ENCODE measurements around the gene TNIK.
"Not testable (repeated sequence)": the region's sequence is repeated elsewhere in the genome, so short reads cannot be mapped to it uniquely, and the experiment has no call there.

Gene TNIK

GRCh38 chr3:171468296-171468906 lies 8.2 kb upstream of the TNIK start:
- DNase-seq (ENCODE audit: low read depth) = no peak

GRCh38 chr3:171465763-171466162 lies 5.6 kb upstream of the TNIK start:
- DNase-seq (ENCODE audit: low read depth) = no peak

- no peak for DNase-seq (ENCODE audit: low read depth)
These were observed 4.3 kb upstream of the TNIK start for GRCh38 chr3:171464462-171464861.

DNA sequence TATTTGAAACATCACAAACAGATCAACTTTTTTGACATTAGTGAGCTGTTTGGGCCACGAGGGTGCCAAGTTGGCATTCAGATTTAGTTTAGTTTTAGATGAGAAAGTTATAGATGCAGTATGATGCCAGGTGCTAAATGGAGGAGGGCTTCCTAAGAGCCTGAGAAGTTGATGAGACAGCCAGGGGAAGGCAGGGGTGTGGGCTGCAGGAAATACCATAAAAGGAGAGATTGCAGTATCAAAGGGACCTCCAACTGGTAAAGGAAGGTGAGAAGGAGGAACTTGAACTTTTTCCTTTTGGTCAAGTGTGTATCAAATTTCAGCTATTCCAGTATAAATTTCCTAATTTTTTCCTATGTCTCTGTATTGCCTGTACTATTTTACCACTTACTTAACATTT lies 2.0 kb upstream of the TNIK start:
- DNase-seq (ENCODE audit: low read depth) = no peak

- DNase-seq (ENCODE audit: low read depth) = no peak
These were observed 1.3 kb upstream of the TNIK start for GRCh38 chr3:171461525-171461917.

GRCh38 chr3:171460725-171461524 lies 720 bp upstream of the TNIK start:
- no peak for DNase-seq (ENCODE audit: low read depth)

- no peak for DNase-seq (ENCODE audit: low read depth)
These were observed 866 bp downstream of the TNIK start for GRCh38 chr3:171459137-171459941.

DNA sequence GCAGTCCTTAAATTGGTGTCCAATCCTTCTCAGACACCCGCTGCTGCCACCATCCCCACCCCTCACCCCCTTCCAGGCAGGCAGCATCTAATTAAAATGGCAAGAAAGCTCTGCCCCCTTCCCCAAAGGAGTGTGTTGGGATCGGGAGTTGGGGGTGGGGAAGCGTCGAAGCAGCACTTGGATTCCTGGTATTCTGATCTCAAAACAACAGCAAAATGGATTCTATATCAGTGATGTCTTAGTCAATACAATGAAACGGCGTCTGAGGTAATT lies 1.4 kb downstream of the TNIK start:
- DNase-seq (ENCODE audit: low read depth) = no peak

- DNase-seq (ENCODE audit: low read depth) = no peak
These were observed 1.9 kb downstream of the TNIK start for GRCh38 chr3:171458071-171458863.

- no peak for DNase-seq (ENCODE audit: low read depth)
These were observed 2.6 kb downstream of the TNIK start for GRCh38 chr3:171457607-171458061.

DNA sequence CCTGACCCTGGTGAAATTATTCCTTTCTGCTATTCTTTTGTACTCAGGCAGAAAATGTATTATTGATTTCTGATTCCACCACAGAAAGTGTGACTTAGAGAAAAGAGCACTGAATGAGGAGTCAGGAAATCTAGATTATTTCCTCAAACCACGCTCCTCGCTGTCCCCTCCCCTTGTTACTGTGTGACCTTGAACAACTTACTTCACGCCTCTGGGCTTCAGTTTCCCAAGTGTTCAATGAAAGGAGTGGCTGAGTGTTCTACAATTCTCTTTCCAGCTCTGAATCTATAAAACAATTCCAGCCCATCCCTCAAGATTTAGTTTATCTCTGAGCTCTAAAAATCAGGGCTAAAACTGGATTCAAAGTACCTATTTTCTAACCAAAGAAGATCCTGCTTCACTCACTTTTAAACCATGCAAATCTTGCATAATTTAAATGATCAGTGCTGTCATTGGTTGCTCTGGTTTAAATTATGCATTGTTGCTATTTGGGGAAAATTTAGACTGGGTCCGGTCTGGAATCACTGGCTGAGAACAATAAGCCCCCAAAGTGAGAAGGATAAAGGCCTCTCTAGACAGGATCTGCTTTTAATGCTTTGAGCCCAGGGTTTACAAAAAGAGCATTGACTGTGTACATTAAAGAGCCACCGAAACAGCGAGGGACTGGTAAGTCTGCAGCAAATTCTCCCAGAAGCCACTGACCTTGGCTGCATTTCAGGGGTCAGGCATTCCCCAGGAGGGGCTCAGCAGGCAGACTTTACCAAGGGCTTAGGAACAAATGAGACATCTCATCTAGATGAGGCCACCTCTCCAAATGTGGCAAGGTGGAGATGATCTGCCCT lies 3.2 kb downstream of the TNIK start:
- no peak for DNase-seq (ENCODE audit: low read depth)

DNA sequence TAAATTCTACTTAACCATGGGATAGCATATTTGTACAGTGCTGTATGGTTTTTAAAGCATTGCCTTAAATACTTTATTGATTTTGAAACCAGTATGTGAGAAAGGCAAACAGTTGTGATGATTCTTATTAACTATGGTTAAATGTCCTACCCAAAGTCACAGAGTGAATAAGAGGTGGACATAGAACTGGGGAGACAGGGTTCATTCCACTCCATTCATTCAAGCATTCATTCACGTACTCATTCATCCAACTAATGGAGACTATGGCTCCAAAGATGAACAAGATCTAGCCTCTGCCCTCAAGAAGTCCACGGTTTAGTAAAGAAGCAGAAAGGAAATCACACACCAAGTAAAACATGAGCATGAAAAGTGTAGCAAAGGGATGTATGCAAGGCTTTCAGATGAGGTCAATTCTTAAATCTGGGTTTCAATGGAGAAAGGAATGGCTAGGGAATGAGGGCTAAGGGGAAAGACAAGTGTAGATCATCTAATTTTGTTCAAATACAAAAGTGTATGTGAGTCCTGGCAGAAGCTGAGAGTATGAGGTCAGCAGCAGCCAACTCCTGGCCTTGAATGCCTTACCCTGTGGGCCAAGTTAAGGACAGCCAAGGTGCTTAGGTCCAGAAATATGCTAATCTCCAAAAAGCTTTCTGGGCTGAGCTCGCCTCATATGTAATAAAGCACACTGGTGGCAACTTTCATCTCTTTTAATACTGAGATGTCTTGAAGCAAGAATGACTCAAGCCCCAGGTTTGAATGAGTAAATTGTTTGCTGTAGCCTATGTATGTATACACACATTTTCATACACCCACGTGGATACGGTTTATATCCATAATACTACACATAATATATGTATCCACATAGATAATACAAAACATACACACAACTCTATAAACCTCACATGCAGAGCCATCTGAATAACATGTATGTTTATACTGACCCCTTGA lies 4.3 kb downstream of the TNIK start:
- DNase-seq (ENCODE audit: low read depth) = no peak

GRCh38 chr3:171454041-171454440 lies 6.2 kb downstream of the TNIK start:
- no peak for DNase-seq (ENCODE audit: low read depth)

DNA sequence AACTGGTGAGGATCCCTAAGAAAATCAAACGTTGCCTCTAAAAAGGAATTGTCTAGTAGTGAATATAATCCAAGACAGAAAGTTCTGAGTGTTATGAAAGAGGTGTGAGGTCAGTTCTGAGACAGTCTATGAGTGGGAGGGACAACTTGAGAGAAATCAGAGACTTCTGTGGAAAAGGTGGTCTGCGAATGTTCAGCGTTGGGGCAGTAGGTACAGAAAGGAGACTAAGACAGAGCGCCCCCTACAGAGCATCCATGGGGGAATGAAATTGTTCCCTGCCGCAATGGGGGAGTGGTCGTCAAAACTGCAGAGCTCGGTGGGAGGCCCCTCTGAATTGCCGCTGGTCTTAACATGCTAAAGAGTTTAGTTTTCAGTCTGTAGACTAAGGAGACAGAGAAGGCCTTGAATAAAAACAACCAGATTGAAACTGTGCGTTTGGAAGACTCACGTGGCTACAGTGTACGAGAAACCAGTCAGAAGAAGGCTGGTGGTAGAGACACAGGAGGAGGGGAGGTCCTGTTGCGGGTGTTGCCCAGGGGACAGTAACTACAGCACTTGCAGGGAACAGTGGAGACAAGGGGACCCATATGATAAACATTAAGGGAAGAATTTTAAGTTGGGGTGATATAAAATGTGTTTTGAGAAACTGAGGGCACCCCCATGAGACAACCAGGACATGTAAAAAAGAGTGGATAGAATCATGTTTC lies 6.9 kb downstream of the TNIK start:
- DNase-seq (ENCODE audit: low read depth) = no peak

- DNase-seq (ENCODE audit: low read depth) = no peak
These were observed 7.9 kb downstream of the TNIK start for GRCh38 chr3:171452328-171452727.

- DNase-seq (ENCODE audit: low read depth) = no peak
These were observed 8.3 kb downstream of the TNIK start for GRCh38 chr3:171451915-171452314.

GRCh38 chr3:171447579-171447891 lies 12.7 kb downstream of the TNIK start:
- DNase-seq (ENCODE audit: low read depth) = not testable (repeated sequence)

GRCh38 chr3:171446801-171447578 lies 13.2 kb downstream of the TNIK start:
- DNase-seq (ENCODE audit: low read depth) = no peak

GRCh38 chr3:171446301-171446700 lies 13.9 kb downstream of the TNIK start:
- DNase-seq (ENCODE audit: low read depth) = no peak

Data from stimulated activated CD8-positive, alpha-beta memory T cell treated with anti-CD3 and anti-CD28 coated beads, Interleukin-7, amount 100 ng/mL, for 24 hours (primary cell).